HG02973 (cell line): Measurements from ENCODE around the gene TMEM134.
"Not testable (repeated sequence)": the region's sequence is repeated elsewhere in the genome, so short reads cannot be mapped to it uniquely, and the experiment has no call there.

ENCODE experiments used
- ATAC-seq: cut with Tn5 transposase; IDR thresholded peaks from one replicate; pipeline ENCODE4 v1.9.1; 2021; ENCODE audit warnings: moderate library complexity; ENCODE audit not compliant: unreplicated experiment

Gene TMEM134

GRCh38 chr11:67468759-67469507, at the start of gene TMEM134:
TSS of gene TMEM134 (minus strand) at chr11:67469251. CDS start at chr11:67469192, 59 bp downstream.
- ATAC-seq, result peak; percentile 60

- ATAC-seq, result no peak
Measured at GRCh38 chr11:67517784-67518552, 48.9 kb upstream of the TMEM134 start.

- no peak for ATAC-seq
Measured at GRCh38 chr11:67516806-67517205, 47.8 kb upstream of the TMEM134 start.

GRCh38 chr11:67514116-67514515, 45.1 kb upstream of the TMEM134 start:
- no peak for ATAC-seq

- not testable (repeated sequence) for ATAC-seq
Measured at GRCh38 chr11:67511558-67511957, 42.5 kb upstream of the TMEM134 start.

GRCh38 chr11:67510023-67510345, 40.9 kb upstream of the TMEM134 start:
- no peak for ATAC-seq

- peak; percentile 27 for ATAC-seq
Measured at GRCh38 chr11:67508486-67509121, 39.6 kb upstream of the TMEM134 start.

GRCh38 chr11:67507864-67508485, 38.9 kb upstream of the TMEM134 start, which contains the start of gene CDK2AP2:
TSS of gene CDK2AP2 (minus strand) at chr11:67508162. CDS start at chr11:67508082, 80 bp downstream.
- peak; percentile 64 for ATAC-seq

GRCh38 chr11:67507242-67507863, 38.3 kb upstream of the TMEM134 start:
- ATAC-seq, result no peak

- ATAC-seq, result no peak
Measured at GRCh38 chr11:67506426-67507051, 37.5 kb upstream of the TMEM134 start.

- ATAC-seq, result no peak
Measured at GRCh38 chr11:67505605-67506396, 36.8 kb upstream of the TMEM134 start.

GRCh38 chr11:67504950-67505581, 36.0 kb upstream of the TMEM134 start, which contains the start of gene PITPNM1:
TSS of gene PITPNM1 (minus strand) at chr11:67505363. CDS start at chr11:67504180, 1,183 bp downstream.
- ATAC-seq, result no peak

GRCh38 chr11:67504005-67504949, 35.2 kb upstream of the TMEM134 start:
- no peak for ATAC-seq

- ATAC-seq, result no peak
Measured at GRCh38 chr11:67503119-67504004, 34.3 kb upstream of the TMEM134 start.

GRCh38 chr11:67502328-67502979, 33.4 kb upstream of the TMEM134 start:
- ATAC-seq, result no peak

- no peak for ATAC-seq
Measured at GRCh38 chr11:67501854-67502253, 32.8 kb upstream of the TMEM134 start.
